ENCODE data around the gene MYO1E.
"Not testable (repeated sequence)": the region's sequence is repeated elsewhere in the genome, so short reads cannot be mapped to it uniquely, and the experiment has no call there.

MYO1E gene

GRCh38 chr15:59344311-59344710 is 28.4 kb downstream of the MYO1E start:
- no peak for TF ChIP-seq CTCF (IDR thresholded peaks at IDR 0.05; ENCODE audit: low read depth, low read length, missing control alignments)

GRCh38 chr15:59340325-59340724 is 32.3 kb downstream of the MYO1E start:
- DNase-seq (ENCODE audit: extremely low read depth, low read depth), result no peak
- no peak overlapping the region for H3K4me3 ChIP-seq (replicated peaks; ENCODE audit: low read depth, low read length)
- no peak for TF ChIP-seq CTCF (IDR thresholded peaks at IDR 0.05; ENCODE audit: low read depth, low read length, missing control alignments)

More at GRCh38 chr15:59344311-59344710, 28.4 kb downstream of the MYO1E start:
- no peak for DNase-seq (ENCODE audit: extremely low read depth, low read depth)
- no peak overlapping the region for H3K4me3 ChIP-seq (replicated peaks; ENCODE audit: low read depth, low read length)

- no peak for DNase-seq (ENCODE audit: extremely low read depth, low read depth)
- no peak for TF ChIP-seq CTCF (IDR thresholded peaks at IDR 0.05; ENCODE audit: low read depth, low read length, missing control alignments)
- no peak overlapping the region for H3K4me3 ChIP-seq (replicated peaks; ENCODE audit: low read depth, low read length)
Measured at GRCh38 chr15:59339252-59339672, 33.4 kb downstream of the MYO1E start.

- no peak overlapping the region for H3K4me3 ChIP-seq (replicated peaks; ENCODE audit: low read depth, low read length)
- TF ChIP-seq CTCF (IDR thresholded peaks at IDR 0.05; ENCODE audit: low read depth, low read length, missing control alignments), result no peak
- no peak for DNase-seq (ENCODE audit: extremely low read depth, low read depth)
Measured at GRCh38 chr15:59338414-59338813, 34.3 kb downstream of the MYO1E start.

- DNase-seq (ENCODE audit: extremely low read depth, low read depth); H3K4me3 ChIP-seq (replicated peaks; ENCODE audit: low read depth, low read length): not testable (repeated sequence)
Measured at GRCh38 chr15:59336725-59337124, 35.9 kb downstream of the MYO1E start.

GRCh38 chr15:59335207-59335786 is 37.4 kb downstream of the MYO1E start:
- no peak overlapping the region for H3K4me3 ChIP-seq (replicated peaks; ENCODE audit: low read depth, low read length)
- DNase-seq (ENCODE audit: extremely low read depth, low read depth), result no peak
- TF ChIP-seq CTCF (IDR thresholded peaks at IDR 0.05; ENCODE audit: low read depth, low read length, missing control alignments), result no peak

- no peak for TF ChIP-seq CTCF (IDR thresholded peaks at IDR 0.05; ENCODE audit: low read depth, low read length, missing control alignments)
- no peak for DNase-seq (ENCODE audit: extremely low read depth, low read depth)
- no peak overlapping the region for H3K4me3 ChIP-seq (replicated peaks; ENCODE audit: low read depth, low read length)
Measured at GRCh38 chr15:59334076-59334415, 38.6 kb downstream of the MYO1E start.
